Neural progenitor cell (in vitro differentiated cells): ENCODE results near the gene FOXD4L1.
"Not testable (repeated sequence)": the region's sequence is repeated elsewhere in the genome, so short reads cannot be mapped to it uniquely, and the experiment has no call there.

ENCODE experiments used
- EZH2 ChIP-seq: fragments of 200-600 bp; sonication (generic); IDR thresholded peaks from 2 replicates; pipeline ENCODE4 v1.6.1; 2017; ENCODE audit warnings: antibody characterized with exemption, mild to moderate bottlenecking, moderate library complexity
- EZH2phosphoT487 ChIP-seq: fragments of 200-600 bp; sonication (generic); IDR thresholded peaks from 2 replicates; pipeline ENCODE4 v1.6.1; 2017; ENCODE audit warnings: antibody characterized with exemption
- TF ChIP-seq, protein P1 (sequence below): fragments of 200-600 bp; sonication (generic); IDR thresholded peaks from 2 replicates; pipeline ENCODE4 v1.5.1; 2017; ENCODE audit warnings: antibody characterized with exemption, mild to moderate bottlenecking

- TF ChIP-seq, protein P1, sequence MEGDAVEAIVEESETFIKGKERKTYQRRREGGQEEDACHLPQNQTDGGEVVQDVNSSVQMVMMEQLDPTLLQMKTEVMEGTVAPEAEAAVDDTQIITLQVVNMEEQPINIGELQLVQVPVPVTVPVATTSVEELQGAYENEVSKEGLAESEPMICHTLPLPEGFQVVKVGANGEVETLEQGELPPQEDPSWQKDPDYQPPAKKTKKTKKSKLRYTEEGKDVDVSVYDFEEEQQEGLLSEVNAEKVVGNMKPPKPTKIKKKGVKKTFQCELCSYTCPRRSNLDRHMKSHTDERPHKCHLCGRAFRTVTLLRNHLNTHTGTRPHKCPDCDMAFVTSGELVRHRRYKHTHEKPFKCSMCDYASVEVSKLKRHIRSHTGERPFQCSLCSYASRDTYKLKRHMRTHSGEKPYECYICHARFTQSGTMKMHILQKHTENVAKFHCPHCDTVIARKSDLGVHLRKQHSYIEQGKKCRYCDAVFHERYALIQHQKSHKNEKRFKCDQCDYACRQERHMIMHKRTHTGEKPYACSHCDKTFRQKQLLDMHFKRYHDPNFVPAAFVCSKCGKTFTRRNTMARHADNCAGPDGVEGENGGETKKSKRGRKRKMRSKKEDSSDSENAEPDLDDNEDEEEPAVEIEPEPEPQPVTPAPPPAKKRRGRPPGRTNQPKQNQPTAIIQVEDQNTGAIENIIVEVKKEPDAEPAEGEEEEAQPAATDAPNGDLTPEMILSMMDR, result not testable (repeated sequence)
- not testable (repeated sequence) for TF ChIP-seq EZH2, EZH2phosphoT487
Measured at GRCh38 chr2:113517025-113517424, 18.6 kb downstream of the FOXD4L1 start.
